Neural cell (in vitro differentiated cells): Measurements from ENCODE around the gene SLC12A7.

Source experiments
- EP300 ChIP-seq: fragments of 450-650 bp; conservative IDR thresholded peaks from 2 replicates; pipeline ENCODE4 v1.6.1; 2014; ENCODE audit warnings: antibody characterized with exemption, mild to moderate bottlenecking, moderate library complexity; ENCODE audit not compliant: poor library complexity, severe bottlenecking
- EZH2 ChIP-seq: fragments of 200-600, 300-800 bp; shearing (Covaris generic), sonication (generic); IDR thresholded peaks from 2 replicates; pipeline ENCODE4 v1.6.1; 2014; ENCODE audit warnings: antibody characterized with exemption, low read length, borderline replicate concordance, mild to moderate bottlenecking; ENCODE audit not compliant: insufficient read depth, poor library complexity, severe bottlenecking
- MXI1 ChIP-seq: fragments of 450-650 bp; conservative IDR thresholded peaks from 2 replicates; pipeline ENCODE4 v1.6.1; 2014; ENCODE audit warnings: antibody characterized with exemption, mild to moderate bottlenecking; ENCODE audit not compliant: poor library complexity, severe bottlenecking
- POLR2AphosphoS5 ChIP-seq: IDR thresholded peaks from 2 replicates; pipeline ENCODE4 v1.6.1; 2012
- TAF1 ChIP-seq: IDR thresholded peaks from 2 replicates; pipeline ENCODE4 v1.6.1; 2012; ENCODE audit warnings: low read depth
- TF ChIP-seq, protein P1 (sequence below): fragments of 450-650 bp; IDR thresholded peaks from 2 replicates; pipeline ENCODE4 v1.5.1; 2014; ENCODE audit warnings: antibody characterized with exemption, mild to moderate bottlenecking, moderate library complexity; ENCODE audit not compliant: poor library complexity, severe bottlenecking

DNA sequence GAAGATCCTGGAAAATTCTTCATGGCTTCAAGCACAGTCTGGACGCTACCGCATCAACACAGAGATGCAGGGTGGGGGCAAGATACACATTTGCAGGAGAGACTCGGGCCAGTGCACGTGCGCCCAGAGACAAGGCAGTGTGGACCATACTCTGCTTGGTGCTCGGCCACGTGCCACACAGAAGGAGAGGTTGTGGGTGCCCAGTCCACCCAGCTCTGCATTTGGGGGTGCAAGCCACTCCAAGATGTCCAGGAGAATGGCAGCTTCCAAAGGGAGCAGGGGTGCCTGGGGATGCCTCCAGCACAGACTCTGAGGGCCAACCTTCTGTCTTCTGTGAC is 99.0 kb downstream of the SLC12A7 start:
- TF ChIP-seq, protein P1, sequence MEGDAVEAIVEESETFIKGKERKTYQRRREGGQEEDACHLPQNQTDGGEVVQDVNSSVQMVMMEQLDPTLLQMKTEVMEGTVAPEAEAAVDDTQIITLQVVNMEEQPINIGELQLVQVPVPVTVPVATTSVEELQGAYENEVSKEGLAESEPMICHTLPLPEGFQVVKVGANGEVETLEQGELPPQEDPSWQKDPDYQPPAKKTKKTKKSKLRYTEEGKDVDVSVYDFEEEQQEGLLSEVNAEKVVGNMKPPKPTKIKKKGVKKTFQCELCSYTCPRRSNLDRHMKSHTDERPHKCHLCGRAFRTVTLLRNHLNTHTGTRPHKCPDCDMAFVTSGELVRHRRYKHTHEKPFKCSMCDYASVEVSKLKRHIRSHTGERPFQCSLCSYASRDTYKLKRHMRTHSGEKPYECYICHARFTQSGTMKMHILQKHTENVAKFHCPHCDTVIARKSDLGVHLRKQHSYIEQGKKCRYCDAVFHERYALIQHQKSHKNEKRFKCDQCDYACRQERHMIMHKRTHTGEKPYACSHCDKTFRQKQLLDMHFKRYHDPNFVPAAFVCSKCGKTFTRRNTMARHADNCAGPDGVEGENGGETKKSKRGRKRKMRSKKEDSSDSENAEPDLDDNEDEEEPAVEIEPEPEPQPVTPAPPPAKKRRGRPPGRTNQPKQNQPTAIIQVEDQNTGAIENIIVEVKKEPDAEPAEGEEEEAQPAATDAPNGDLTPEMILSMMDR, result no peak
- TF ChIP-seq TAF1, result no peak
- TF ChIP-seq POLR2AphosphoS5, result no peak
- TF ChIP-seq EP300, result no peak
- no peak for TF ChIP-seq EZH2
- TF ChIP-seq MXI1, result no peak
